ENCODE data around the gene MRAP2.
"Not testable (repeated sequence)": the region's sequence is repeated elsewhere in the genome, so short reads cannot be mapped to it uniquely, and the experiment has no call there.

GRCh38 chr6:84032000-84032399 is 1.6 kb upstream of the MRAP2 start:
- TF ChIP-seq CTCF, POLR2AphosphoS5, POLR2A (IDR thresholded peaks at IDR 0.05): not testable (repeated sequence)

All from breast epithelium (tissue), 3 donors.